Right lobe of liver (tissue), 6 donors: ENCODE results near the gene CYP8B1. TPM values are rescaled to one million over a fixed set of nuclear protein-coding genes. Genes with fewer than 3 reads are reported as not detected.

ENCODE experiments used
- ATAC-seq, 4 donors: fragments of 200-7000 bp; cut with Tn5 transposase; one replicate each; pipeline ENCODE4 v1.9.1; 2020; ENCODE audit warnings: mild to moderate bottlenecking in 4 of 4, moderate library complexity in 4 of 4
- DNase-seq, 3 donors: peaks; one replicate each; pipeline ENCODE4 v3.0.0-alpha.2; 2020
- H3K27ac ChIP-seq, 3 donors: fragments of 200-600 bp; one replicate each; pipeline ENCODE4 v1.8.0; 2022
- H3K27me3 ChIP-seq, 2 donors: fragments of 200-600 bp; one replicate each; pipeline ENCODE4 v1.8.0; 2022
- H3K36me3 ChIP-seq, 4 donors: fragments of 200-600 bp; sonication (generic) in 1 of 4; one replicate each; pipeline versions ENCODE4 v1.5.1 to v1.8.0; 2017 to 2022; ENCODE audit warnings: control low read depth in 1 of 4
- H3K4me1 ChIP-seq, 4 donors: fragments of 200-600 bp; sonication (generic) in 1 of 4; one replicate each; pipeline versions ENCODE4 v1.5.1 to v1.8.0; 2017 to 2022; ENCODE audit warnings: control low read depth in 1 of 4
- H3K4me3 ChIP-seq, 3 donors: fragments of 200-600 bp; one replicate each; pipeline ENCODE4 v1.8.0; 2022
- H3K9me3 ChIP-seq, 4 donors: fragments of 200-600 bp; sonication (generic) in 1 of 4; one replicate each; pipeline versions ENCODE4 v1.5.1 to v1.8.0; 2017 to 2022; ENCODE audit warnings: control low read depth in 1 of 4
- CTCF ChIP-seq, 4 donors: fragments of 200-600 bp in 3 of 4; fragments of 450-650 bp in 1 of 4; IDR thresholded peaks; one replicate each; pipeline versions ENCODE4 v1.5.1 to v1.8.0; 2016 to 2022; ENCODE audit warnings: antibody characterized with exemption in 4 of 4, mild to moderate bottlenecking in 2 of 4
- POLR2A ChIP-seq: fragments of 450-650 bp; IDR thresholded peaks from one replicate; pipeline ENCODE4 v1.6.1; 2017; ENCODE audit warnings: antibody characterized with exemption, mild to moderate bottlenecking
- WGBS: methylation state at CpG from one replicate; pipeline ENCODE4 v1.1.6; 2018; ENCODE audit warnings: low coverage, low lambda C conversion rate; ENCODE audit not compliant: insufficient coverage; ENCODE audit errors: missing lambda C conversion rate; 5-methylcytosine and 5-hydroxymethylcytosine counted together
- intact Hi-C, 2 donors: fragments of 100-400 bp; cut with DNase I; formaldehyde crosslinking; loops; one replicate each; pipeline versions ENCODE4 v1.11.2 to v1.14.1; 2022
- total RNA-seq, 6 experiments: library from RNA; depleted of rRNA in 2 of 6; stranded (reverse); fragments of >200 nt in 2 of 6; fragmentation: NEBNext Ultra II Directional in 3 of 6; extraction: Animal tissue kit (Norgen Biotek cat#: 25700) in 3 of 6; gene quantifications; one replicate each; pipeline versions ENCODE4 v1.1.0 to v1.2.4, GENCODE V29; 2016 to 2023
- donor health status: DM: no; HTN: yes; CAD: no.
- donor health status: DM: no; HTN: no; CAD: no.
- donor health status: DM: no; HTN: no; CAD: no.
- donor health status: DM: no; HTN: yes; CAD: no.
- donor health status: DM: no; HTN: yes; CAD: no.

Gene CYP8B1
- total RNA-seq, 6 experiments from 2014 or later, result 237 to 478 (median 308) TPM

GRCh38 chr3:42839616-42840015 is 36.1 kb downstream of the CYP8B1 start:
- H3K36me3 ChIP-seq, result no peaks in the 10 kb centered on the region
- DNase-seq (no peak), ATAC-seq (peak; percentile 62 to 90 (median 86))
- 10% methylated on average over 4 of the region's 7 CpGs for WGBS
- no peaks in the 10 kb centered on the region for H3K27me3 ChIP-seq
- intact Hi-C loops, result no loop called here
- no peaks in the 10 kb centered on the region for H3K9me3 ChIP-seq
- H3K27ac ChIP-seq, result no peak overlapping the region
- H3K4me3 ChIP-seq, result no peak overlapping the region
- TF ChIP-seq CTCF (IDR thresholded peaks at IDR 0.05), result peak; percentile 58 to 89 (median 73)
- TF ChIP-seq POLR2A, result no peak
- peaks cover 0 to 41% (median 3%) of the 10 kb centered on the region in 4 donors for H3K4me1 ChIP-seq

GRCh38 chr3:42838571-42838970 is 37.1 kb downstream of the CYP8B1 start:
- WGBS, result 63% methylated on average over 4 of the region's 4 CpGs
- H3K27ac ChIP-seq, result no peak overlapping the region
- DNase-seq (no peak), ATAC-seq (no peak)
- H3K27me3 ChIP-seq, result no peaks in the 10 kb centered on the region
- intact Hi-C loops, result no loop called here
- no peak overlapping the region for H3K4me3 ChIP-seq
- no peaks in the 10 kb centered on the region for H3K36me3 ChIP-seq
- no peak for TF ChIP-seq POLR2A
- TF ChIP-seq CTCF (IDR thresholded peaks at IDR 0.05), result no peak
- peaks cover 0 to 31% (median 3%) of the 10 kb centered on the region in 4 donors for H3K4me1 ChIP-seq
- no peaks in the 10 kb centered on the region for H3K9me3 ChIP-seq

GRCh38 chr3:42836150-42837123 is 39.2 kb downstream of the CYP8B1 start:
- Histone ChIP-seq H3K9me3 (no peaks in the 10 kb centered on the region), H3K4me3 (no peak overlapping the region), H3K27ac (no peak overlapping the region), H3K36me3 (no peaks in the 10 kb centered on the region), H3K27me3 (no peaks in the 10 kb centered on the region), H3K4me1 (peaks cover 0 to 22% (median 4%) of the 10 kb centered on the region in 4 donors)
- intact Hi-C loops, result no loop called here
- no peak for ATAC-seq
- no peak for DNase-seq
- 90% methylated on average over 5 of the region's 5 CpGs for WGBS
- TF ChIP-seq POLR2A, result no peak
- peak in 2 of 4 donors; percentile 7 to 23 for TF ChIP-seq CTCF (IDR thresholded peaks at IDR 0.05)

- Histone ChIP-seq H3K27ac (peak overlapping the region; percentile 34 to 91 (median 87)), H3K4me1 (peaks cover 0 to 58% (median 22%) of the 10 kb centered on the region in 4 donors), H3K27me3 (no peaks in the 10 kb centered on the region), H3K36me3 (no peaks in the 10 kb centered on the region), H3K4me3 (no peak overlapping the region), H3K9me3 (no peaks in the 10 kb centered on the region)
- WGBS, result 6% methylated on average over 3 of the region's 3 CpGs
- intact Hi-C loops, result no loop called here
- TF ChIP-seq CTCF (IDR thresholded peaks at IDR 0.05), result peak; percentile 79 to 92 (median 87)
- peak; percentile 55 for TF ChIP-seq POLR2A
- peak; percentile 77 to 91 (median 85) for DNase-seq
- peak; percentile 55 to 76 (median 74) for ATAC-seq
Measured at GRCh38 chr3:42831321-42831713, 44.4 kb downstream of the CYP8B1 start.
